ENCODE measurements around the gene NUAK1. TPM values are rescaled to one million over a fixed set of nuclear protein-coding genes. Genes with fewer than 3 reads are reported as not detected.
A peak's percentile ranks its signal among the peaks of the same experiment; 100 is the strongest.

Gene NUAK1
- total RNA-seq, 4 donors from 2014 or later = 0.75 to 14.7 (median 3.5) TPM

DNA sequence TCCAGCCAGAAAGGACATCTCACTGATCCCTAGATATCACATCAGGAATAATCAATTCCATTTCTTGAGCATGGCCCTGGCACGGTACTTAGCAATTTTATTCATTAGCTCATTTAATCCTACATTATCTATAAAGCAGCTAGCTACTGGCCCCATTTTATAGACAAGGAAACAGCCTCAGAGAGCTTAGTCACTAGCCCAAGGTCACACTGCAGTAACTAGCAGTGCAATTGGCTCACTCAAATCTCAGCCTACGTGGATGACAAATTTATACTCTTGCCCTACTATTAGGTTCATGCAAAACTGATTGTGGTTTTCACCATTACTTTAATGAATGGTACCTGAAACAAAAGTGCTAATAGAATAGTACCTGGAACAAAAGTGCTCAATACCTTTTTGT lies 41.7 kb downstream of the NUAK1 start:
- Histone ChIP-seq H3K4me3 (no peak overlapping the region), H3K9me3 (no peaks in the 10 kb centered on the region), H3K4me1 (peaks cover 0 to 5% (median 0%) of the 10 kb centered on the region in 4 donors), H3K27ac (peak overlapping the region in 1 of 4 donors; percentile 12), H3K27me3 (no peaks in the 10 kb centered on the region), H3K36me3 (no peaks in the 10 kb centered on the region)
- WGBS, 2 donors (ENCODE audit: low coverage in 1 of 2) = 66 to 70% methylated on average over 2 of the region's 2 CpGs
- DNase-seq = no peak
- intact Hi-C loops (cut with DNase I; ENCODE audit: low total_unique reads) = no loop called here
- in situ Hi-C loops (cut with MboI; ENCODE audit: low pct_ligation_motif_present in 1 of 4, low pct_unique_long_range_greater_than_20kb in 1 of 4, low sequenced_read_pairs in 3 of 4) = no loop called here
- no peak for TF ChIP-seq CTCF (IDR thresholded peaks at IDR 0.05)
- TF ChIP-seq POLR2A (IDR thresholded peaks at IDR 0.05) = no peak
- no peak for TF ChIP-seq POLR2AphosphoS5 (IDR thresholded peaks at IDR 0.05)
- no peak for TF ChIP-seq EP300 (IDR thresholded peaks at IDR 0.05; ENCODE audit: low read depth)

DNA sequence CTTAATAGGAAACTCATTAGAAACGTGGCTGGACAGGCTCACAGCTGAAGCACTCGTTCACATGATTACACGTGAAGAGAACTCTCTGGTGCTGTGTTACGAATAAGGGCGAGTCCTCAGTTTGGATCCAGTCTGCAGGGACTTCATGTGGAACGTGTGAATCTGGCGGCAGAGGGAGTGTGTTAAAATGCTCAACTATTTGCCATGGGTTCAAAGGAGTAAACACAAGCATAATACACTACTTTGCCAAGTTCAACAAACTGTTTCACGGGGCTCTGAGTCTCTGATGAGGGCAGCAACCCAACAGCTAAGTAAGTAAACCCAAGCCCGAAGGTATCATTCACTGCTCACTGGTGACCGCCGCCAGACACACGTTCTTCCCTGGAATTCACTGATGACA lies 42.4 kb downstream of the NUAK1 start:
- WGBS, 2 donors (ENCODE audit: low coverage in 1 of 2) = 69 to 73% methylated on average over 5 to 12 of the region's 12 CpGs
- Histone ChIP-seq H3K36me3 (no peaks in the 10 kb centered on the region), H3K4me1 (peaks cover 0 to 9% (median 0%) of the 10 kb centered on the region in 4 donors), H3K4me3 (no peak overlapping the region), H3K9me3 (no peaks in the 10 kb centered on the region), H3K27ac (peak overlapping the region in 1 of 4 donors; percentile 12), H3K27me3 (no peaks in the 10 kb centered on the region)
- intact Hi-C loops (cut with DNase I; ENCODE audit: low total_unique reads) (no loop called here), in situ Hi-C loops (cut with MboI; ENCODE audit: low pct_ligation_motif_present in 1 of 4, low pct_unique_long_range_greater_than_20kb in 1 of 4, low sequenced_read_pairs in 3 of 4) (no loop called here)
- no peak for DNase-seq
- no peak for TF ChIP-seq POLR2A (IDR thresholded peaks at IDR 0.05)
- peak in 1 of 3 donors; percentile 13 for TF ChIP-seq POLR2AphosphoS5 (IDR thresholded peaks at IDR 0.05)

- 53 to 62% methylated on average over 5 of the region's 5 CpGs for WGBS, 2 donors (ENCODE audit: low coverage in 1 of 2)
- Histone ChIP-seq H3K27ac (no peak overlapping the region), H3K4me1 (peaks cover 0 to 16% (median 0%) of the 10 kb centered on the region in 4 donors), H3K9me3 (no peaks in the 10 kb centered on the region), H3K27me3 (no peaks in the 10 kb centered on the region), H3K4me3 (no peak overlapping the region), H3K36me3 (no peaks in the 10 kb centered on the region)
- intact Hi-C loops (cut with DNase I; ENCODE audit: low total_unique reads) = no loop called here
- in situ Hi-C loops (cut with MboI; ENCODE audit: low pct_ligation_motif_present in 1 of 4, low pct_unique_long_range_greater_than_20kb in 1 of 4, low sequenced_read_pairs in 3 of 4) = no loop called here
- TF ChIP-seq POLR2A (IDR thresholded peaks at IDR 0.05) = no peak
- no peak for TF ChIP-seq CTCF (IDR thresholded peaks at IDR 0.05)
- no peak for TF ChIP-seq EP300 (IDR thresholded peaks at IDR 0.05; ENCODE audit: low read depth)
- TF ChIP-seq POLR2AphosphoS5 (IDR thresholded peaks at IDR 0.05) = no peak
- DNase-seq = no peak
Observed at GRCh38 chr12:106094304-106094703, 44.5 kb downstream of the NUAK1 start.

- Histone ChIP-seq H3K4me3 (no peak overlapping the region), H3K27ac (peak overlapping the region in 1 of 4 donors; percentile 35), H3K36me3 (no peaks in the 10 kb centered on the region), H3K27me3 (no peaks in the 10 kb centered on the region), H3K4me1 (peaks cover 0 to 16% (median 2%) of the 10 kb centered on the region in 4 donors), H3K9me3 (no peaks in the 10 kb centered on the region)
- intact Hi-C loops (cut with DNase I; ENCODE audit: low total_unique reads) = no loop called here
- 63 to 80% methylated on average over 2 to 6 of the region's 6 CpGs for WGBS, 2 donors (ENCODE audit: low coverage in 1 of 2)
- DNase-seq = no peak
- in situ Hi-C loops (cut with MboI; ENCODE audit: low pct_ligation_motif_present in 1 of 4, low pct_unique_long_range_greater_than_20kb in 1 of 4, low sequenced_read_pairs in 3 of 4) = no loop called here
- TF ChIP-seq EP300 (IDR thresholded peaks at IDR 0.05; ENCODE audit: low read depth) (no peak), POLR2A (IDR thresholded peaks at IDR 0.05) (no peak), CTCF (IDR thresholded peaks at IDR 0.05) (no peak), POLR2AphosphoS5 (IDR thresholded peaks at IDR 0.05) (no peak)
Observed at GRCh38 chr12:106093246-106093645, 45.5 kb downstream of the NUAK1 start.

DNA sequence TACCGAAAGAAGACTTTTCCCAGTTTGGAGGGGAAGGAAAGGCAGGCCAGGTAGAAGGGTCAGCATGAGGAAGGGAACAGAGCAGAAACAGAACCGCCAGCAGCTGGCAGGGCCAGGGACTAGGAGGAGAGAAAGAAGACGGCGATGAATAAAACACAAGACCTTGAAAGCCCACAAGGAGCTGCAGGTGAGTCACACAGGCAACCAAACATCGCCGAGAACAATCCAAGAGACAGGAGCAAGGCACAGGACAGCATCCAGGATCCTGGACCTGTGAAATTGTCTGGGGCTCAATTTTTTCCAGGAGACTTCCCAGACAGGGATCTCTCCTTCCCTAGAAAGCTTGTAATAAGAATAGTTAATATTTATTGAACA lies 47.3 kb downstream of the NUAK1 start:
- Histone ChIP-seq H3K4me1 (peaks cover 0 to 12% (median 2%) of the 10 kb centered on the region in 4 donors), H3K36me3 (no peaks in the 10 kb centered on the region), H3K27ac (peak overlapping the region; percentile 58 to 71 (median 68)), H3K27me3 (no peaks in the 10 kb centered on the region), H3K4me3 (no peak overlapping the region), H3K9me3 (no peaks in the 10 kb centered on the region)
- intact Hi-C loops (cut with DNase I; ENCODE audit: low total_unique reads) (no loop called here), in situ Hi-C loops (cut with MboI; ENCODE audit: low pct_ligation_motif_present in 1 of 4, low pct_unique_long_range_greater_than_20kb in 1 of 4, low sequenced_read_pairs in 3 of 4) (no loop called here)
- DNase-seq = no peak
- 83 to 91% methylated on average over 1 to 6 of the region's 6 CpGs for WGBS, 2 donors (ENCODE audit: low coverage in 1 of 2)
- TF ChIP-seq POLR2AphosphoS5 (IDR thresholded peaks at IDR 0.05) = no peak
- TF ChIP-seq POLR2A (IDR thresholded peaks at IDR 0.05) = no peak
- TF ChIP-seq CTCF (IDR thresholded peaks at IDR 0.05) = no peak
- no peak for TF ChIP-seq EP300 (IDR thresholded peaks at IDR 0.05; ENCODE audit: low read depth)
